Activated T-cell treated with anti-CD3 and anti-CD28 coated beads for 1 hour (primary cell): Measurements from ENCODE around the gene C1orf21.

Experiments
- DNase-seq: peaks from one replicate; pipeline ENCODE4 v3.0.0-alpha.2; 2020; ENCODE audit warnings: low read depth

The C1orf21 gene

GRCh38 chr1:184387476-184388318 is 868 bp downstream of the C1orf21 start:
- peak; percentile 17 for DNase-seq

- no peak for DNase-seq
These were observed 1.6 kb downstream of the C1orf21 start for GRCh38 chr1:184388319-184388889.

DNA sequence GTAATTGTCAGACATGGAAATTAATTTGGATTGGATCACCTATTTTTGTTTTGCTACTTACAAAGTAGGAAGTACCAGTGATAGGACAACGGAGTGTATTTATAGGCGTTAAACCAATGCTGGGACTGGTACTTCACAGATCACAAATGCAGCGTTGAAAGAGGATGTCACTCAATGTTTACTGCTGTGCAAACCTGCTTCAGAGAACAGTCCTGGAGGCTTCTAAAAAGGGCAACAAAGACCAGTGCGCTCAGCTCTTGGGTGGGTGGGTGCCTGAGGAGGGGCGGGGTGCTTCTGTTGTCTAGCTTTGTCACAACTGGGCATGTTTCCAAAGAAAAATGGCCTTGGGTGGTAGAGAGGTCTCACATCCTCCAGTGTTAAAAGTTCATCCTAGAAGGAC is 2.1 kb downstream of the C1orf21 start:
- no peak for DNase-seq

GRCh38 chr1:184389446-184389845 is 2.6 kb downstream of the C1orf21 start:
- no peak for DNase-seq

DNA sequence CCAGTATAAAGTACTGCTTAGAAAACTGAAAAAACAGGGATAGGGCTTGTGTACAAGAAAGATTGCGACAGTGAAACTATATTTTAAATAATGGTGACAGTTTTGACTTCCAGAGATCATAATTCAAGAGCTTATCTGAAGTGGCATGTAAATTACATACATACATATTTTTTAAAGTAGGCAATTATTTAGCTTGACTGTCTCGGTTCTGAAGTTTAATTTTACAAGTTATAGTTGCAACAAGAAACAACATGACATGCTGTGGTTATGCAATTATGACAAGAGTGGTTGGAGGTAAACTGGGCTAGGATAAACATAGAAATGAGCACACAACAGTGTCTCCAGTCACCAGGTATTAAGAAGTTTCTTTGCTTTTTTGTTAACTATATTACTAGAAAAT is 4.1 kb downstream of the C1orf21 start:
- no peak for DNase-seq

DNA sequence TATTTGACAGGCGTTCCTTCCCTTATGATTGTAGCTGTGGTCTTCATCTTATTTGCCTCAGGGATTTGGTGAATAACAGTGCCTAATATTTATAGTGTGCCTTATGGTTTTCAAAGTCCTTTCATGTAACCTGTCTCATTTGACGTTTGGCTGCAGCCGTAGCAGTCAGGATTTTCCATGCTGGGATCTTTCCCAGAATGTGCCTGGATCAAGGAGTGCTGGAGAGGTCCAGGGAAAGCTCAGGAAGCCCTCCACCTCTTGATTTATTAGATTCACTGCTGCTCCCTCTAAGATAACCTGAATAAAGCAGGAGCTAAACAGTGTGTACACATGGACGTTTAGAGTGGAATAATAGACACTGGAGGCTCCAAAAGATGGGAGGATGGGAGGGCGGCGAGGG is 5.2 kb downstream of the C1orf21 start:
- DNase-seq = no peak

DNA sequence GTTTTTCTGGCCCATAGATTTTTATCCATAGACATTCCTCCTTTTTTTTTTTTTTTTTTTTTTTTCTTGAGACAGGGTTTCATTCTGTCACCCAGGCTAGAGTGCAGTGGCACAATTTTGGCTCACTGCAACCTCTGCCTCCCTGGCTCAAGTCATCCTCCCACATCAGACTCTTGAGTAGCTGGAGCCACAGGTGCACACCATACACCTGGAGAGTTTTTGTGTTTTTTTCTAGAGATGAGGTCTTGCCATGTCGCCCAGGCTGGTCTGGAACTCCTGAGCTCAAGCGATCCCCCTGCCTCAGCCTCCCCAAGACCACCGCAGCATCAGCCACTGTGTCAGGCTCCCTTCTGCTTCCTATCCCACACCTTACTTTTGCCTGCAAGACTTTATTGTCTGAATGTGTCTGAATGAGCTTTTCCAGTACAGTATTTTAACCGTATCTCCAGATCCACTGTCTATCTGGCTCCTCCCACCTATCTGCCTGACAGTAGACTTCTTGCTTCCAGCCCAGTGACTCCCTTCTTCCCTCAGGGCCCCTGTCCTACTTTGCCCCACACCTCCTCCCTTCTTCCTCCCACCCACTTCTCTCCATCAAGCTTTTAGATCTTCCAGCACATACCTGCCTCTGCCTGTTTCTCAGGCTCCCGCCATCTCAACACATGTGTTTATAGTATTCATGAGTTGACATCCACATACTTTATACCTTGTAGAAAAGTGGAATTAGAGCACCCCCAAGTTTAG is 6.1 kb downstream of the C1orf21 start:
- DNase-seq = no peak

GRCh38 chr1:184393962-184394361 is 7.1 kb downstream of the C1orf21 start:
- DNase-seq = no peak

- no peak for DNase-seq
These were observed 8.5 kb downstream of the C1orf21 start for GRCh38 chr1:184395370-184395769.

DNA sequence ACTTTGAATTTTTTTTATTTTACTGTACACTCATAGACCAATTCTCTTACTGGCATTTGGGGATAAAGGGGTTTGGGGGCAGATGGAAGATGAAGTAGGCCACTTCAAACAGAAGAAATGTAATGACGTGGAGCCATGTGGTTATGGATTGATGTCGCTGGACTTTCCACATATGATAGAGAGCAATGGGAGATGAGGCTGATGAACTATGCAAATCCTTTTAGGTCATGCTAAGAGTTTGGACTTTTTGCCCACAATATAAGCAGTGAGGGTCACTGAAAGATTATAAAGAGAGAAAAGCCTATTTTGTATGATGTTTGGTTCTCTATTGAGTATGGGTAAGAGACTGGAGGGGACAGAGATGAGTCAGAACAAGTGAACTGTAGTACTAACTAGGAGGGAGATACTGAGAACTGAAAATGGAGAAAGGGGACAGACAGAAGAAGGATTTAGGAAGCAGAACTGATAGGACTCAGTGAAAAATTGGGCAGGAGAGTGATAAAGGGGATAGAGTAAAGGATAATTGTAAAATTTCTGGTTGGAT is 9.2 kb downstream of the C1orf21 start:
- DNase-seq = no peak

DNA sequence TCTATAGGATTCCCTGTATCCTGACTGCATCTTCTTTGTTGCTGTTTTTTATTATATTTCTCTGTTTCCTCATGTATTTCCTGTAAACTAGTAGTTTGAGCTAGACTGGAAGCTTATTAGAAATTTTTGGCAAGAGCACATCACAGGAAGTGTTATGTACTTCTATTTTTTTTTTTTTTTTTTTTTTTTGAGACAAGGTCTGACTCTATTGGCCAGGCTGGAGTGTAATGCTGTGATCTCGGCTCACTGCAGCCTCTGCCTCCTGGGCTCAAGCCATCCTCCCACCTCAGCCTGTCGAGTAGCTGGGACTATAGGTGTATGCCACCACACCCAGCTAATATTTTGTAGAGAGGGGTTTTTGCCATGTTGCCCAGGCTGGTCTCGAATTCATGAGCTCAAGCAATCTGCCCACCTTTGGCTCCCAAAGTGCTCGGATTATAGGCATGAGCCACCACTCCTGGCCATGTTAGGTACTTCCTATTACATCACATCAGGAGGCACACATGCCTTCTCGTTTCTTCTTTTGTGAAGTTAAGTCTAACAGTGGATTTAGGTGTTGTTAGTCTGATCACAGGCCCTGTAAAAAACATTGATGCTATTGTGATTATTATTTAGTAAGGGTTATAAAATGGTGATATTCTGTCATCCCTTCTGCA is 12.5 kb downstream of the C1orf21 start:
- DNase-seq = no peak

- DNase-seq = no peak
These were observed 17.3 kb downstream of the C1orf21 start for GRCh38 chr1:184403961-184404726.

DNA sequence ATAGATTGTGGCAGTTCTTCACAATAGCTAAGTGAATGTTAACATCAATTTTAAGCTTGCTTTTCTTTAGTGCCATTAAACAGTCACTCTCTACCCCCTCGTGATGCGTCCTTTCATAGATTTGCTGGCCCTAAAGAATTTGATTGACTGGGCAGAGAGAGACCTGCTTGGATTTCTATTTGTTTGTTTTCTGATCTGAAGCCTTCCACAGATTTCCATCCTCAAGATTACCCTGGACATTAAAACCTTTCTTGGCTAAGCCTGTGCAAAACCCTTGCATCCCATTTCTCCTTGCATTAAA is 17.8 kb downstream of the C1orf21 start:
- no peak for DNase-seq

GRCh38 chr1:184405094-184405800 is 18.4 kb downstream of the C1orf21 start:
- DNase-seq = no peak

DNA sequence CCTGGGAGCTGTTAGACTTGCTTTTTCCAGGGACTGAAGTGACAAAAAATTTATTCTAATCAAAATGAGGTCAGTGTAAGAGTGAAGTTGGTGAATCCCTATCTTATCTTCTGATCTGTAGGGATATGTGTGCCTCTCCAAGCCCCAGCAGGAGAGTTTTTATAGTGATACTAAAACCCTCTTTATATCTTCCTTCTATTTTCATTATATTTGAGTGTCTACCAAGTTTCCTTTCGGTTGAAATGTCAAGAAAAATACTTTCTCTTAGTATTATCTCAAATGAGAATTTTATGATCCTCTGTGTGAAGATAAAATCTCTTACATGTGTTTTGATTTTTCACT is 18.9 kb downstream of the C1orf21 start:
- DNase-seq = no peak

GRCh38 chr1:184406479-184406878 is 19.6 kb downstream of the C1orf21 start:
- no peak for DNase-seq

DNA sequence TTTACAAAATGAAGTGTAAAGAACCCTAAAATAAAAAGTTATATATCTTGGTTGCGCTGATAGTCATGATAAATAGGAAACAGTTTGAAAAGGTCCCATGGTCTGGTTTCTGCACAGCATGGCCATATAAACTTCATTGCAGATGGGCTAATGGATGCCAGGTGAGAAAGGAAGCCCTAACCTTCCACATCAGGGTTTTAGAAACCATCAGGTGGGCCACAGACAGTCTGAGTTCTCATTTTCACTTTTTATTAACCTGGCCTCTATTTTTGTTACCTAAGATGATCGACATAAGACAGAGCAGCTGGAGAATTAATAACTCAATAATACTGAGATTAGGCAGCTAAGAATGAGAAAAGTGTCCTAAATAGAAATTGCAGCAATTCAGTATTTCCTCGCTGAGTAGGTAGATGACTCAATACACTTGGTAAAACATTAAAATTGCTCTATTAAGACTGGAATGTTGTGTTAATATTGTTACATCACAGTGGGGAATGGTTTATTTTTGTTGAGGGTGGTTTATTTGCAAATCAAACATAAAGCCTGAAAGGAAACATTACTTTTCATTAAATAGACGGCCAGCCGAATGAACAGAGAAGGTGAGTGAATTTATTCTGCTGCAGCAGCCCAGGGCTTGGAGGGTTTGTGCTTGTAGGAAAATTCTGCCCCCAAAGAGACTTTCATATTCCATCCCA is 21.1 kb downstream of the C1orf21 start:
- no peak for DNase-seq

- DNase-seq = no peak
These were observed 21.8 kb downstream of the C1orf21 start for GRCh38 chr1:184408580-184408979.

GRCh38 chr1:184409011-184409410 is 22.2 kb downstream of the C1orf21 start:
- no peak for DNase-seq

GRCh38 chr1:184412472-184412871 is 25.6 kb downstream of the C1orf21 start:
- no peak for DNase-seq

GRCh38 chr1:184416481-184416880 is 29.7 kb downstream of the C1orf21 start:
- DNase-seq = no peak
